SK-N-SH (cell line): ENCODE results near the gene DLG2.

Experiments used
- EZH2phosphoT487 ChIP-seq: fragments of 200-600 bp; sonication (generic); IDR thresholded peaks from 2 replicates; pipeline ENCODE4 v1.6.1; 2017; ENCODE audit warnings: low read depth, mixed run types, mild to moderate bottlenecking, antibody characterized with exemption, moderate library complexity, borderline replicate concordance
- RAD21 ChIP-seq: IDR thresholded peaks from 2 replicates; pipeline ENCODE4 v1.6.1; 2012; ENCODE audit warnings: mild to moderate bottlenecking, low read length
- YY1 ChIP-seq: IDR thresholded peaks from 2 replicates; pipeline ENCODE4 v1.4.0; 2012; ENCODE audit warnings: low read depth, mild to moderate bottlenecking
- TF ChIP-seq, protein P1 (sequence below): fragments of 200-600 bp; sonication (generic); IDR thresholded peaks from 2 replicates; pipeline ENCODE4 v1.6.1; 2017; ENCODE audit warnings: antibody characterized with exemption, mild to moderate bottlenecking, moderate library complexity

DNA sequence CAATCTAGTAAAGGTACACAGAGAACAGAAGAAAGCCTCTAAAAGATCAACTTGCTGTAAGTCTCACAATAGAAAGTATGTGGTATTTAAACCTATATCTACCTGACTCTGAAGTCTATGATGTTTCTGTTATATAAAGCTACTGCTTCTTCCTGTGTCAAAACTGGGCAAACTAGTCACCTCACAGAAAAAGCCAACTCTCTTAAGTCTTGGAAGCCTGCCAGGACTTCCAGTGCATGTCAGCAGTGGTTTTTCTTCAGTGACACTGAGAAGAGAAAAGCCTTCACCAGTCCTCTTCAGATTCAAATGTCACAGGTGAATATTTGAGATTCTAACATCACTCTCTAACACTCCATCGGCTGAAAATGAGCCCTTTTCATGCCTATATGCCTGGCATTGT, 808.0 kb downstream of the DLG2 start:
- TF ChIP-seq EZH2phosphoT487: no peak
- no peak for TF ChIP-seq YY1
- TF ChIP-seq, protein P1, sequence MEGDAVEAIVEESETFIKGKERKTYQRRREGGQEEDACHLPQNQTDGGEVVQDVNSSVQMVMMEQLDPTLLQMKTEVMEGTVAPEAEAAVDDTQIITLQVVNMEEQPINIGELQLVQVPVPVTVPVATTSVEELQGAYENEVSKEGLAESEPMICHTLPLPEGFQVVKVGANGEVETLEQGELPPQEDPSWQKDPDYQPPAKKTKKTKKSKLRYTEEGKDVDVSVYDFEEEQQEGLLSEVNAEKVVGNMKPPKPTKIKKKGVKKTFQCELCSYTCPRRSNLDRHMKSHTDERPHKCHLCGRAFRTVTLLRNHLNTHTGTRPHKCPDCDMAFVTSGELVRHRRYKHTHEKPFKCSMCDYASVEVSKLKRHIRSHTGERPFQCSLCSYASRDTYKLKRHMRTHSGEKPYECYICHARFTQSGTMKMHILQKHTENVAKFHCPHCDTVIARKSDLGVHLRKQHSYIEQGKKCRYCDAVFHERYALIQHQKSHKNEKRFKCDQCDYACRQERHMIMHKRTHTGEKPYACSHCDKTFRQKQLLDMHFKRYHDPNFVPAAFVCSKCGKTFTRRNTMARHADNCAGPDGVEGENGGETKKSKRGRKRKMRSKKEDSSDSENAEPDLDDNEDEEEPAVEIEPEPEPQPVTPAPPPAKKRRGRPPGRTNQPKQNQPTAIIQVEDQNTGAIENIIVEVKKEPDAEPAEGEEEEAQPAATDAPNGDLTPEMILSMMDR: no peak
- TF ChIP-seq RAD21: no peak
